GM23338 (cell line): ENCODE measurements around the gene TOMM40L. TPM values are rescaled to one million over a fixed set of nuclear protein-coding genes. Genes with fewer than 3 reads are reported as not detected.
A peak's percentile ranks its signal among the peaks of the same experiment; 100 is the strongest.

Experiments
- ATAC-seq: fragments of 200-7000 bp; cut with Tn5 transposase; 3 replicates; pipeline ENCODE4 v1.9.1; 2020
- DNase-seq: peaks from one replicate; pipeline ENCODE4 v3.0.0-alpha.2; 2015; ENCODE audit warnings: low spot score
- H2AFZ ChIP-seq: fragments of 200-600 bp; sonication (generic); 2 replicates; pipeline ENCODE4 v1.8.0; 2016; ENCODE audit warnings: antibody characterized with exemption, mild to moderate bottlenecking, moderate library complexity
- H3F3A ChIP-seq: fragments of 200-600 bp; sonication (generic); replicated peaks from 2 replicates; pipeline ENCODE4 v1.8.0; 2017; ENCODE audit warnings: antibody characterized with exemption, mixed run types, low read depth
- H3K27ac ChIP-seq: fragments of 200-600 bp; sonication (generic); 2 replicates; pipeline ENCODE4 v1.6.1; 2016; ENCODE audit warnings: low read depth
- H3K27me3 ChIP-seq: fragments of 200-600 bp; sonication (generic); 2 replicates; pipeline ENCODE4 v1.8.0; 2016; ENCODE audit warnings: mild to moderate bottlenecking, mixed run types, moderate library complexity; ENCODE audit not compliant: insufficient read depth
- H3K36me3 ChIP-seq: fragments of 200-600 bp; sonication (generic); 2 replicates; pipeline ENCODE4 v1.8.0; 2016; ENCODE audit warnings: mild to moderate bottlenecking; ENCODE audit not compliant: insufficient read depth
- H3K4me1 ChIP-seq: fragments of 200-600 bp; sonication (generic); 2 replicates; pipeline ENCODE4 v1.8.0; 2016; ENCODE audit warnings: mild to moderate bottlenecking, moderate library complexity; ENCODE audit not compliant: insufficient read depth
- H3K4me2 ChIP-seq: fragments of 200-600 bp; sonication (generic); 2 replicates; pipeline ENCODE4 v1.7.1; 2017; ENCODE audit warnings: mixed run types
- H3K4me3 ChIP-seq: fragments of 200-600 bp; sonication (generic); 2 replicates; pipeline ENCODE4 v1.6.1; 2016; ENCODE audit warnings: mixed run types
- H3K79me2 ChIP-seq: fragments of 200-600 bp; sonication (generic); replicated peaks from 2 replicates; pipeline ENCODE4 v1.8.0; 2017; ENCODE audit warnings: mild to moderate bottlenecking; ENCODE audit not compliant: insufficient read depth
- H3K9me2 ChIP-seq: fragments of 200-600 bp; sonication (generic); 2 replicates; pipeline ENCODE4 v1.8.0; 2017; ENCODE audit not compliant: insufficient read depth
- H4K20me1 ChIP-seq: fragments of 200-600 bp; sonication (generic); replicated peaks from 2 replicates; pipeline ENCODE4 v1.8.0; 2017; ENCODE audit warnings: mild to moderate bottlenecking; ENCODE audit not compliant: insufficient read depth
- H3K27ac Mint-ChIP-seq: 2 replicates; pipeline ENCODE4 v1.8.0; 2020; ENCODE audit warnings: inconsistent platforms, mild to moderate bottlenecking, moderate library complexity, mixed read lengths
- H3K27me3 Mint-ChIP-seq: 3 replicates; pipeline ENCODE4 v1.8.0; 2022; ENCODE audit warnings: low read depth, mild to moderate bottlenecking, moderate library complexity, mixed read lengths, inconsistent platforms; ENCODE audit not compliant: insufficient read depth, poor library complexity
- H3K36me3 Mint-ChIP-seq: 3 replicates; pipeline ENCODE4 v1.8.0; 2021; ENCODE audit warnings: low read depth, mild to moderate bottlenecking, inconsistent platforms, moderate library complexity, mixed read lengths
- H3K4me1 Mint-ChIP-seq: 3 replicates; pipeline ENCODE4 v1.8.0; 2020; ENCODE audit warnings: mild to moderate bottlenecking, inconsistent platforms, mixed read lengths
- H3K4me3 Mint-ChIP-seq: 3 replicates; pipeline ENCODE4 v1.8.0; 2021; ENCODE audit warnings: moderate library complexity, mild to moderate bottlenecking, inconsistent platforms, mixed read lengths
- H3K9me3 Mint-ChIP-seq: 3 replicates; pipeline ENCODE4 v1.8.0; 2020; ENCODE audit warnings: moderate library complexity, mild to moderate bottlenecking, inconsistent platforms, mixed read lengths
- CREB1 ChIP-seq: fragments of 250-450 bp; sonication (Bioruptor Pico); IDR thresholded peaks from 2 replicates; pipeline ENCODE4 v1.5.0; 2020; ENCODE audit warnings: low read depth, mild to moderate bottlenecking, moderate library complexity
- CTCF ChIP-seq, 2 experiments: fragments of 200-600 bp in 1 of 2; sonication (generic) in 1 of 2; conservative IDR thresholded peaks; 2 replicates each; pipeline versions ENCODE4 v1.5.1 to v1.6.1; 2016 to 2017; ENCODE audit warnings: antibody characterized with exemption in 2 of 2, low read depth in 2 of 2, mild to moderate bottlenecking in 2 of 2, moderate library complexity in 1 of 2
- ETS1 ChIP-seq: IDR thresholded peaks from 2 replicates; pipeline ENCODE4 v1.6.1; 2016; ENCODE audit warnings: antibody characterized with exemption
- EZH2 ChIP-seq: fragments of 200-600 bp; sonication (generic); IDR thresholded peaks from one replicate; pipeline ENCODE4 v1.8.0; 2017; ENCODE audit warnings: antibody characterized with exemption, mild to moderate bottlenecking, low read depth; ENCODE audit not compliant: unreplicated experiment
- EZH2phosphoT487 ChIP-seq: fragments of 200-600 bp; sonication (generic); IDR thresholded peaks from one replicate; pipeline ENCODE4 v1.8.1; 2018; ENCODE audit warnings: antibody characterized with exemption; ENCODE audit not compliant: unreplicated experiment
- JUNB ChIP-seq: IDR thresholded peaks from one replicate; pipeline ENCODE4 v1.6.1; 2016; ENCODE audit warnings: antibody characterized with exemption; ENCODE audit not compliant: unreplicated experiment
- NANOG ChIP-seq: IDR thresholded peaks from 2 replicates; pipeline ENCODE4 v1.6.1; 2016; ENCODE audit warnings: antibody characterized with exemption, borderline replicate concordance
- POLR2AphosphoS5 ChIP-seq: IDR thresholded peaks from 2 replicates; pipeline ENCODE4 v1.6.1; 2016; ENCODE audit warnings: antibody characterized with exemption, low read depth
- REST ChIP-seq: IDR thresholded peaks from one replicate; pipeline ENCODE4 v1.6.1; 2018; ENCODE audit warnings: antibody characterized with exemption; ENCODE audit not compliant: unreplicated experiment
- STAT1 ChIP-seq: IDR thresholded peaks from one replicate; pipeline ENCODE4 v1.6.1; 2016; ENCODE audit warnings: antibody characterized with exemption; ENCODE audit not compliant: unreplicated experiment
- ZNF114 ChIP-seq: fragments of 250-450 bp; sonication (Bioruptor Pico); IDR thresholded peaks from 2 replicates; pipeline ENCODE4 v1.5.0; 2020; ENCODE audit warnings: mild to moderate bottlenecking, moderate library complexity
- ZNF331 ChIP-seq: fragments of 250-450 bp; sonication (Bioruptor Pico); IDR thresholded peaks from 2 replicates; pipeline ENCODE4 v1.5.0; 2020; ENCODE audit warnings: low read depth, mild to moderate bottlenecking, moderate library complexity
- ZNF462 ChIP-seq: fragments of 250-450 bp; sonication (Bioruptor Pico); IDR thresholded peaks from 2 replicates; pipeline ENCODE4 v1.5.0; 2020; ENCODE audit warnings: mild to moderate bottlenecking, moderate library complexity
- polyA plus RNA-seq: library from polyadenylated mRNA; unstranded; fragments of >200 nt; fragmentation: Nextera tagmentation; extraction: Ambion mirVana; gene quantifications from 2 replicates; pipeline ENCODE4 v1.2.1, GENCODE V29; 2016
- total RNA-seq: library from RNA; depleted of rRNA; stranded (reverse); fragments of >200 nt; shearing (Covaris generic); gene quantifications from 2 replicates; pipeline ENCODE4 v1.2.3, GENCODE V29; 2014

Gene TOMM40L
- total and polyA plus RNA-seq, 2 experiments from 2014 or later = 6.8 to 12.9 TPM

GRCh38 chr1:161267321-161267720 lies 41.5 kb downstream of the TOMM40L start:
- Mint-ChIP-seq H3K9me3 (no peaks in the 10 kb centered on the region), H3K4me1 (peaks cover 13% of the 10 kb centered on the region), H3K27me3 (no peaks in the 10 kb centered on the region), H3K27ac (no peak overlapping the region), H3K4me3 (no peak overlapping the region), H3K36me3 (no peaks in the 10 kb centered on the region)
- Histone ChIP-seq H3K27ac (no peak overlapping the region), H3K27me3 (no peaks in the 10 kb centered on the region), H4K20me1 (no peaks in the 10 kb centered on the region), H3K4me2 (0 out of 2 replicates have a peak overlapping the region, but pooled peaks have one; percentile 21), H3K9me2 (no peaks in the 10 kb centered on the region), H3K4me1 (peaks cover 15% of the 10 kb centered on the region), H3K79me2 (no peaks in the 10 kb centered on the region), H2AFZ (no peak overlapping the region), H3F3A (no peaks in the 10 kb centered on the region), H3K36me3 (no peaks in the 10 kb centered on the region), H3K4me3 (no peak overlapping the region)
- TF ChIP-seq EZH2phosphoT487 = no peak
- no peak for TF ChIP-seq ZNF331 (CRISPR knock-in tag)
- no peak for TF ChIP-seq CREB1 (CRISPR knock-in tag)
- TF ChIP-seq ZNF462 (CRISPR knock-in tag) = no peak
- TF ChIP-seq JUNB = no peak
- TF ChIP-seq REST = no peak
- no peak for TF ChIP-seq EZH2
- no peak for TF ChIP-seq NANOG
- no peak for TF ChIP-seq POLR2AphosphoS5
- no peak for TF ChIP-seq ZNF114 (CRISPR knock-in tag)
- no peak for TF ChIP-seq CTCF (conservative IDR thresholded peaks at IDR 0.05; ENCODE audit: low read depth in 2 of 2)
- TF ChIP-seq STAT1 = no peak
- TF ChIP-seq ETS1 = no peak
- ATAC-seq (no peak; the same call in 2 of the 3 replicates), DNase-seq (no peak)
